ENCODE results near the gene KRT26.
"Not testable (repeated sequence)": the region's sequence is repeated elsewhere in the genome, so short reads cannot be mapped to it uniquely, and the experiment has no call there.

Gene KRT26

DNA sequence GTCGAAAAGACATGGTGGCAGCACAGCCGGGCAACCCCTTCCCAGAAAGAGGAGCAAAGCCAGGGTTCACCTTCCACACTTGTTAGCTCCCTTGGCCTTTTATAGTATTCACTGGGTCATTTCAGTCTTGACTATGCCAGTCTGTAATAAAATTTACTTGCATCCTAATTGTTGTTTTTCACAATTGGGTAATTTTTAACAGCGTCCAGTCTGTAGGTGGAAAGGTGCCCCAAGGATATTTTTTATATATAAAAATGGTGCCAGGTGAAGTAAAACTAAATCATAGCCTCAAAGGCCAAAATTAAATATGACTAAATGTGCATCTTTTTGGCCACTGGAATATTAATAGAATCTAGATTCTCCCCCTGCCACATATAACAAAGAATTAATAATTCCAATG lies at the start of gene KRT26:
Gene KRT26 (minus strand): TSS at position 101 of the 400 bp plus-strand sequence. CDS start 88 bp downstream, at position 13.
- Mint-ChIP-seq H3K9me3 (no peaks in the 10 kb centered on the region), H3K27ac (ENCODE audit: low read depth) (no peak within 1 kb of the TSS), H3K27me3 (peaks cover 72% of the 10 kb centered on the region), H3K4me1 (no peaks in the 10 kb centered on the region), H3K4me3 (no peak within 1 kb of the TSS), H3K36me3 (ENCODE audit: insufficient read depth) (peaks cover 4% of the 10 kb centered on the region)
- ATAC-seq (replicated peaks; ENCODE audit: extremely low read depth, poor library complexity, severe bottlenecking): no peak
- DNase-seq (ENCODE audit: low spot score in 2 of 2): no peak

- peaks cover 7% of the 10 kb centered on the region for H3K9me3 Mint-ChIP-seq
- H3K4me1 Mint-ChIP-seq: peaks cover 21% of the 10 kb centered on the region
- no peak overlapping the region for H3K4me3 Mint-ChIP-seq
- no peak for DNase-seq (ENCODE audit: low spot score in 2 of 2)
- no peak for ATAC-seq (replicated peaks; ENCODE audit: extremely low read depth, poor library complexity, severe bottlenecking)
- H3K27ac Mint-ChIP-seq (ENCODE audit: low read depth): no peak overlapping the region
- no peaks in the 10 kb centered on the region for H3K27me3 Mint-ChIP-seq
- peaks cover 18% of the 10 kb centered on the region for H3K36me3 Mint-ChIP-seq (ENCODE audit: insufficient read depth)
These were observed 49.5 kb upstream of the KRT26 start for GRCh38 chr17:40821536-40821935.

DNA sequence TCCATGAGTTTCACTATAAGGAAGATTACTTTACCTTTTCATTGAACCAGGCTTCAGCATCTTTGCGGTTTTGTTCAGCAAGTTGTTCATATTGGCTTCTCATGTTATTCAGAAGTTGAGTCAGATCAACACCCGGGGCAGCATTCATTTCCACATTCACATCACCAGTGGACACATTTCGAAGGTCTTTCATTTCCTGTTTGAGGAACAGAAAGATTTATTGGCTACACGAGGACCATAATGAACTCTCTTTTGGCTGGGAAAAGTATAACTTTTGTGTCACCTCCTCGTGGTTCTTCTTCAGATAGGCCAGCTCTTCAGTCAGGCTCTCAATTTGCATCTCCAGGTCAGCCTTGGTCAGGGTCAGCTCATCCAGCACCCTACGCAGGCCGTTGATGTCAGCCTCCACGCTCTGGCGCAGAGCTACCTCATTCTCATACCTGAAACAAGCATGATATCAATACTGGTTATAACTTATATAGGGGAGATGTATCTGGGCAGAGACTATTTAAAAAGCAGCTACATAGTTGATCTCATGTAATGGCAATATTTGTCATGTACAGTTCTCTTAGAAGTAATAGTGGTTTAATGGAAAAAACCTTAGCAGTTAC lies 48.3 kb upstream of the KRT26 start:
- Mint-ChIP-seq H3K27ac (ENCODE audit: low read depth) (peak overlapping the region; percentile 57), H3K9me3 (peaks cover 7% of the 10 kb centered on the region), H3K27me3 (no peaks in the 10 kb centered on the region), H3K4me3 (peak overlapping the region; percentile 86), H3K4me1 (peaks cover 21% of the 10 kb centered on the region), H3K36me3 (ENCODE audit: insufficient read depth) (peaks cover 18% of the 10 kb centered on the region)
- no peak for ATAC-seq (replicated peaks; ENCODE audit: extremely low read depth, poor library complexity, severe bottlenecking)
- DNase-seq (ENCODE audit: low spot score in 2 of 2): no peak

DNA sequence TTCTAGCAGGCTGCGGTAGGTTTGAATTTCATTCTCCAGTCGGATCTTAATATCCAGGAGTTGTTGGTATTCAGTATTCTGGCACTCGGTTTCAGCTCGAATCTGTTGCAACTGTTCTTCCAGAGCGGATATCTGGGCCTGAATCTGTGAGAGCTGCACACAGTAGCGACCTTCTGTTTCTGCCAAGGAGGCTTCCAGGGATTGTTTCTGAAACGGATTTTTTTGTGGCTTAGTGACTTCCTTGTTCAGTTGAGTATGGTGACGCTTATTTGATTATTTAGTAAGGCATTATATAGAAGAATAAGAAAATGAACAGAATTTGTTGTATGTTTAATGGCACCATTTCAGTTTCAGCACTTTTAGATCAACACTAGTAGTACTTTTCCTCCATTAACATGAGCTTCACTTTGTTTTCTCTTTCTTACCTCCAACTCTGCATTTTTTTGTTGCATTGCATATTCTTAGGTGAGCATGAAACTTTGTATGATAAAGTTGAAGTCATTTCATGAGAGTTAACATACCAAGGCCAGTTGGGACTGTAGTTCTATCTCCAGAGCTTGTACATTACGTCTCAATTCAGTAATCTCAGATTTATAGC lies 47.6 kb upstream of the KRT26 start:
- no peak for ATAC-seq (replicated peaks; ENCODE audit: extremely low read depth, poor library complexity, severe bottlenecking)
- Mint-ChIP-seq H3K9me3 (peaks cover 7% of the 10 kb centered on the region), H3K4me1 (peaks cover 21% of the 10 kb centered on the region), H3K27ac (ENCODE audit: low read depth) (peak overlapping the region; percentile 57), H3K27me3 (peaks cover 6% of the 10 kb centered on the region), H3K36me3 (ENCODE audit: insufficient read depth) (peaks cover 18% of the 10 kb centered on the region), H3K4me3 (peak overlapping the region; percentile 86)
- DNase-seq (ENCODE audit: low spot score in 2 of 2): no peak

GRCh38 chr17:40818733-40819527 lies 46.9 kb upstream of the KRT26 start:
- Mint-ChIP-seq H3K9me3 (peaks cover 7% of the 10 kb centered on the region), H3K36me3 (ENCODE audit: insufficient read depth) (peaks cover 18% of the 10 kb centered on the region), H3K27me3 (peaks cover 13% of the 10 kb centered on the region), H3K4me1 (peaks cover 21% of the 10 kb centered on the region), H3K4me3 (peak overlapping the region; percentile 86), H3K27ac (ENCODE audit: low read depth) (peak overlapping the region; percentile 95)
- DNase-seq (ENCODE audit: low spot score in 2 of 2) (peak; percentile 71 to 72), ATAC-seq (replicated peaks; ENCODE audit: extremely low read depth, poor library complexity, severe bottlenecking) (peak; percentile 87)

DNA sequence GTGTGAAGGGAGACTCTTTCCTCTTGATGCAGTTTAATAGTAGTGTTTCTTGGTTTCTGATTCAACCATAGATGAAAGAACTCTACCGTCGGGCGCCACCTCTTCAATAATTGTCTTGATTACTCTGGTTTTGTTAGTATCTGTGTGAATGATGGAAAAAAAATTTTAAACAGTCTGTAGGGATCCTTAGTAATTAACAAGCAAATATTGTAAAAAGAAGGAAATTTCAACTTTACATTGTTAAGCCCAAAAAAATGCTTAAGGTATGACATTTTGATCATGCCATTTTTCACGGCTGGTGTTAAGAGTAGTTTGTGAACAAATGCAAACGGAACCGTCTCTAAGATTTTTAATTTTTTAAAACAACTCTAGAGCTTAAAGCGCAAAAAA lies 46.3 kb upstream of the KRT26 start:
- ATAC-seq (replicated peaks; ENCODE audit: extremely low read depth, poor library complexity, severe bottlenecking): no peak
- peak overlapping the region; percentile 86 for H3K4me3 Mint-ChIP-seq
- H3K9me3 Mint-ChIP-seq: peaks cover 7% of the 10 kb centered on the region
- peaks cover 21% of the 10 kb centered on the region for H3K4me1 Mint-ChIP-seq
- DNase-seq (ENCODE audit: low spot score in 2 of 2): no peak
- H3K27me3 Mint-ChIP-seq: peaks cover 19% of the 10 kb centered on the region
- peak overlapping the region; percentile 95 for H3K27ac Mint-ChIP-seq (ENCODE audit: low read depth)
- H3K36me3 Mint-ChIP-seq (ENCODE audit: insufficient read depth): peaks cover 18% of the 10 kb centered on the region

- Mint-ChIP-seq H3K27ac (ENCODE audit: low read depth) (peak overlapping the region; percentile 59), H3K36me3 (ENCODE audit: insufficient read depth) (peaks cover 16% of the 10 kb centered on the region), H3K27me3 (peaks cover 30% of the 10 kb centered on the region), H3K4me3 (peak overlapping the region; percentile 52), H3K4me1 (peaks cover 21% of the 10 kb centered on the region), H3K9me3 (peaks cover 7% of the 10 kb centered on the region)
- DNase-seq (ENCODE audit: low spot score in 2 of 2) (no peak), ATAC-seq (replicated peaks; ENCODE audit: extremely low read depth, poor library complexity, severe bottlenecking) (no peak)
These were observed 45.2 kb upstream of the KRT26 start for GRCh38 chr17:40817103-40817682.

- Mint-ChIP-seq H3K27ac (ENCODE audit: low read depth) (no peak overlapping the region), H3K27me3 (peaks cover 36% of the 10 kb centered on the region), H3K36me3 (ENCODE audit: insufficient read depth) (peaks cover 16% of the 10 kb centered on the region), H3K4me1 (peaks cover 21% of the 10 kb centered on the region), H3K4me3 (no peak overlapping the region), H3K9me3 (peaks cover 7% of the 10 kb centered on the region)
- ATAC-seq (replicated peaks; ENCODE audit: extremely low read depth, poor library complexity, severe bottlenecking): no peak
- no peak for DNase-seq (ENCODE audit: low spot score in 2 of 2)
These were observed 44.6 kb upstream of the KRT26 start for GRCh38 chr17:40816569-40816968.

DNA sequence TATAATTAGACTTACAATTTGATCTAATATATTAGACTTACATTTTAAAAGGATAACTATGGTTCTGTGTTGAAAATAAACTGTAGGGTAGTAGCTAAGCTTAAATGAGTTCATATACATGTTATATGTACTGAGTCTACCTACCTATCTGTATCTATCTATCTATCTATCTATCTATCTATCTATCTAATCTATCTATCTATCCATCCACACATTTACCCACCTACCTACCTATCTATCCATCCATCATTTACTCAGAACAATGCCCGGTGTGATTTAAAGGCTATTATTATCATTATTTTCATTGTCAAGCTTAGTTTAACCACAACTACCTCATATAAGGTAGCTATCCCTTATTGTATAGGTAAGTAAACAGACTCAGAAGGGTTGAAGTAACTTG lies 43.4 kb upstream of the KRT26 start:
- H3K27ac Mint-ChIP-seq (ENCODE audit: low read depth): no peak overlapping the region

GRCh38 chr17:40814657-40815056 lies 42.7 kb upstream of the KRT26 start:
- H3K4me3 Mint-ChIP-seq; H3K27ac Mint-ChIP-seq (ENCODE audit: low read depth); H3K9me3 Mint-ChIP-seq; DNase-seq (ENCODE audit: low spot score in 2 of 2); ATAC-seq (replicated peaks; ENCODE audit: extremely low read depth, poor library complexity, severe bottlenecking): not testable (repeated sequence)
- Mint-ChIP-seq H3K36me3 (ENCODE audit: insufficient read depth) (peaks cover 16% of the 10 kb centered on the region), H3K27me3 (peaks cover 56% of the 10 kb centered on the region), H3K4me1 (peaks cover 14% of the 10 kb centered on the region)

More for the DNA sequence above, 43.4 kb upstream of the KRT26 start:
- DNase-seq (ENCODE audit: low spot score in 2 of 2): no peak
- H3K4me1 Mint-ChIP-seq: peaks cover 20% of the 10 kb centered on the region
- H3K4me3 Mint-ChIP-seq: no peak overlapping the region
- peaks cover 48% of the 10 kb centered on the region for H3K27me3 Mint-ChIP-seq
- no peak for ATAC-seq (replicated peaks; ENCODE audit: extremely low read depth, poor library complexity, severe bottlenecking)
- peaks cover 16% of the 10 kb centered on the region for H3K36me3 Mint-ChIP-seq (ENCODE audit: insufficient read depth)
- H3K9me3 Mint-ChIP-seq: peaks cover 7% of the 10 kb centered on the region

- H3K4me1 Mint-ChIP-seq: peaks cover 14% of the 10 kb centered on the region
- H3K9me3 Mint-ChIP-seq: peaks cover 7% of the 10 kb centered on the region
- no peak for ATAC-seq (replicated peaks; ENCODE audit: extremely low read depth, poor library complexity, severe bottlenecking)
- peaks cover 16% of the 10 kb centered on the region for H3K36me3 Mint-ChIP-seq (ENCODE audit: insufficient read depth)
- no peak for DNase-seq (ENCODE audit: low spot score in 2 of 2)
- H3K27ac Mint-ChIP-seq (ENCODE audit: low read depth): no peak overlapping the region
- peaks cover 62% of the 10 kb centered on the region for H3K27me3 Mint-ChIP-seq
- no peak overlapping the region for H3K4me3 Mint-ChIP-seq
These were observed 41.8 kb upstream of the KRT26 start for GRCh38 chr17:40813804-40814203.

DNA sequence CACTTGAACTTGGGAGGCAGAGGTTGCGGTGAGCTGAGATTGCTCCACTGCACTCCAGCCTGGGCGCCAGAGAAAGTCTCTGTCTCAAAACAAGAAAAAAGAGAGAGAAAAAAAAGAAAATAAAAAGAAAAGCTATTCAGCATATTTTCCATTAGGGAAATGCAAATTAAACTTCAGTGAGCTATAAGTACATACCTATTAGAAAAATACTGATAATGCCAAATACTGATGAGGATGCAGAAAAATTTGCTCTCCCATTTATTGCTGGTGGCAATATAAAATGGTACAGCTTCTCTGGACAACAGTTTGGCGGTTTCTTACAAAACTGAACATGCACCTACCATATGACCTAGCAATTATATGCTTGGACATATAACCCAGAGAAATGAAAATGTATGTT lies 40.6 kb upstream of the KRT26 start:
- H3K27ac Mint-ChIP-seq (ENCODE audit: low read depth): no peak overlapping the region
- H3K36me3 Mint-ChIP-seq (ENCODE audit: insufficient read depth): peaks cover 9% of the 10 kb centered on the region
- ATAC-seq (replicated peaks; ENCODE audit: extremely low read depth, poor library complexity, severe bottlenecking) (no peak), DNase-seq (ENCODE audit: low spot score in 2 of 2) (no peak)
- H3K4me3 Mint-ChIP-seq: no peak overlapping the region
- peaks cover 7% of the 10 kb centered on the region for H3K9me3 Mint-ChIP-seq
- peaks cover 73% of the 10 kb centered on the region for H3K27me3 Mint-ChIP-seq
- peaks cover 8% of the 10 kb centered on the region for H3K4me1 Mint-ChIP-seq

All from central memory CD8-positive, alpha-beta T cell (primary cell).